ENCODE results near the gene SLC44A4.

DNA sequence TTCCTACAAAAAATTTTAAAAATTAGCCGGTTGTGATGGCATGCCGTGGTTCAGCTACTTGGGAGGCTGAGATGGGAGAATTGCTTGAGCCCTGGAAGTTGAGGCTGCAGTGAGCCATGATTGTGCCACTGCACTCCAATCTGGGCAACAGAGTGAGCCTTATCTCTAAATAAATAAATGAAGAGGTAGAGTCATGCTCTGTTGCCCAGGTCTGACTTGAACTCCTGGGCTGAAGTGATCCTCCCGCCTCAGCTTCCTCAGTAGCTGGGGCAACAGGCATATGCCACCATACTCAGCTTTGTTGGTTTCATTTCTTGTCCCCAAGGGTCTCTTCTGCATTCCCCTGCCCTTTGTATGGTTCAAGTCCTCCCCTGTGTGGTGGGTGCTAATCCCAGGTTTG, 34.3 kb downstream of the SLC44A4 start:
- TF ChIP-seq, protein P1, sequence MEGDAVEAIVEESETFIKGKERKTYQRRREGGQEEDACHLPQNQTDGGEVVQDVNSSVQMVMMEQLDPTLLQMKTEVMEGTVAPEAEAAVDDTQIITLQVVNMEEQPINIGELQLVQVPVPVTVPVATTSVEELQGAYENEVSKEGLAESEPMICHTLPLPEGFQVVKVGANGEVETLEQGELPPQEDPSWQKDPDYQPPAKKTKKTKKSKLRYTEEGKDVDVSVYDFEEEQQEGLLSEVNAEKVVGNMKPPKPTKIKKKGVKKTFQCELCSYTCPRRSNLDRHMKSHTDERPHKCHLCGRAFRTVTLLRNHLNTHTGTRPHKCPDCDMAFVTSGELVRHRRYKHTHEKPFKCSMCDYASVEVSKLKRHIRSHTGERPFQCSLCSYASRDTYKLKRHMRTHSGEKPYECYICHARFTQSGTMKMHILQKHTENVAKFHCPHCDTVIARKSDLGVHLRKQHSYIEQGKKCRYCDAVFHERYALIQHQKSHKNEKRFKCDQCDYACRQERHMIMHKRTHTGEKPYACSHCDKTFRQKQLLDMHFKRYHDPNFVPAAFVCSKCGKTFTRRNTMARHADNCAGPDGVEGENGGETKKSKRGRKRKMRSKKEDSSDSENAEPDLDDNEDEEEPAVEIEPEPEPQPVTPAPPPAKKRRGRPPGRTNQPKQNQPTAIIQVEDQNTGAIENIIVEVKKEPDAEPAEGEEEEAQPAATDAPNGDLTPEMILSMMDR (IDR thresholded peaks at IDR 0.05) = no peak
- TF ChIP-seq POLR2AphosphoS5 (IDR thresholded peaks at IDR 0.05; ENCODE audit: insufficient read depth in 1 of 2, low read depth in 1 of 2) = no peak

All from vagina (tissue), 2 donors.